SHP77 (cell line): ENCODE measurements around the gene DDX5.

Source experiments
- DNase-seq, 2 experiments: peaks; one replicate each; lab custom pipeline; 2025; lab: John Stamatoyannopoulos, UW

The DDX5 gene

DNA sequence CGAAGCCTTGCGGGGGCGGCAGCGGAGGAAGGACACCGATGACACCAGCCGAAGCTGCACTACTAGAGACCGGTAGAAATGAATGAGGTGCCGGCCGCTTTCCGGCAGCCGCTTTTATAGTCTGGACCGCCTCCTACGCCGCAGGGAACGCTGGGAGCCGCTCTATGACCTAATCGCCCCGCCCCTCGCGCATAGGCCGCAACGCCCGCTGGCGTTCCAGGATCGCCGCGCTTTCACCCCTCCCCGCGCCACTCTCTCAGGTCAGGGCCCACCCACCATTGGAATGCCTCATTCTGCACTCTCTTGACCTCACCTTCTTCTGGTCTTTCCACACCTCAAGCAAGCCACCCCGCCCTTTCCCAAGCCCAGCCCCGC lies at the start of gene DDX5:
TSS of gene DDX5 (minus strand) at position 89 of the 375 bp plus-strand sequence. CDS start 170 bp downstream, outside the sequence.
- DNase-seq = peak; percentile 93 to 96

DNA sequence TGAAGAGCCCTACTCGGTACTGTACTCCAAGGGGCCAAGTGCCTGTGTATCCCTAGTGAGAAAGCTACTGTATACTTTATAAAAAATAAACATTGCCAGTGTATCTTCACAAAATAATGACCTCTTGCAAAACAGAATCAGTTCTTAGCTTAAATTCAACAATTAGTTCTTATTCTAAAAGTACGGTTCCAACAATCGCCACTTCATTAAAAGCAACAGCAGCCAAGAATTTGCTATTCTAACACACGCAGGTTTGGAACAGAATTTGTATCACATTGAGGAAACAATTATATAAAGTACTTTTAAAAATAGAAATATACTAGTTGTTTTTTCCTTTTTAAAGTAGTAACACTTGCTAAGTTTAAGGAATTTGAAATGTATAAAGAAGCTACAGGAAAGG lies 49.2 kb upstream of the DDX5 start:
- DNase-seq = no peak

GRCh38 chr17:64554028-64554637 lies 48.0 kb upstream of the DDX5 start:
- DNase-seq = no peak

- DNase-seq = no peak
Observed at GRCh38 chr17:64551461-64551860, 45.4 kb upstream of the DDX5 start.

DNA sequence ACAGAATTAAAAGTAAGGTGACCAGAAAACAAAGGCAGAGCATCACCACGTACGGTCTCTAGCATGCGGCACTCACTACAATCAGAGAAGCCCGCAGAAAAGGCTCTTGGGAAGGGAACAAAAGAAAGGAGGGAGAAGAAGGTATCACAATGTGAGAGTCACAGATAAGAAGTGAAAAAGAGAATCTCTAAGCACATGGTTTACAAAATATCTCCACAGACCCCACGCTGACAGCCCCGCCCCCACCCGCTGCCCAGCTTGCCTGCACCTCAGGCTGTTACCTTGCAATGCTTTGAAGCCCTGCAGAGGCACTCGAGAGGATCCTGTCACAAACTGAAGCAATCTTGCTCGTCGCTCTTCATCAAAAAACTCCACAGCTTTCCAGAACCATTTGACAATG lies 41.2 kb upstream of the DDX5 start:
- DNase-seq = no peak

- no peak for DNase-seq
Observed at GRCh38 chr17:64546716-64547115, 40.6 kb upstream of the DDX5 start.

DNA sequence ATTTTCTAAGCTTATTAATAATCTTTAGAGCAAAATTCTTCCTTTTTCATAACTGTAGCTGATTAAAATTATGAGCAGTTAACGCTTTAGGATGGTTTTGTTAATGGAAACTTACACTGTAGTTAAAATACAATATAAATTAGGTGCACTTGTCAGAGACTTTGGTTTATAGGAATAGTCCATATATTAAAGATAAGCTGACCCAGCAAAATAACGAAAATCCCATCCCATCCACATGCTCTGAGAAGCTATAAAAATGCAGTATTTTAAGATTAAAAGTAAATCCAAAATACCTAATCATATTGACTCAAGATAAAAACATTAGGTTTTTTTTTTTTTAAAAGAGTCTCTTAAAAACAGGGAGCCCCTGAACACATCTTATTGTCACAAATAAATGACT lies 38.7 kb upstream of the DDX5 start:
- DNase-seq = no peak

- DNase-seq = no peak
Observed at GRCh38 chr17:64540118-64540776, 34.2 kb upstream of the DDX5 start.

DNA sequence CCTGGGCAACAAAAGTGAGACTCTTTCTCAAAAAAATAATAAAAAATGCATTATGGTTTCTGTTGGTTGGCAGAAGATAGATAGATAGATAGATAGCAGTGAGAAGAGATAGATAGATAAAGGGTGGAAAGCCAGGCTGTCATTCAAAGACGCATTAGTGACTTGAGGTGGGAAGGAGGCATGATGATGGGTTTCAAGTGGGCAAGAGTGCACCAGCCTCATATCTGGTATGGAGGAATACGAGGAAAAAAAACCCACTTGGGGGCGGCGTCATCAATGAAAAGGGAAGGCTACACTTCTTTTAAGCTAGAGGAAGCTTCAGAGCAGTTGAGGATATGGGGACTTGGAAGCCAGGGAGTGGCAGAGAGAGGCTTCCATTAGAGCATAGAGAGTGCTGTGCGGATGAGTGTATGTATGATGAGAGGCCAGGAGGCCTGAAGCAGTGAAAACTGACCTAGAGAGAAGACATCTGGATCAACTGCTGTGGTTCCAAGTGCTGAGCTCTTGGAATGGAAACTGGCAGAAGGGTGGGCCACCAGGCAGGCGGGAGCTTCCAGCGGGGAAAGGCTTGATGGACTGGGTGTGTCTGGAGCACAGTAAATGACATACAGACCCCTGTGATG lies 32.5 kb upstream of the DDX5 start:
- no peak for DNase-seq

DNA sequence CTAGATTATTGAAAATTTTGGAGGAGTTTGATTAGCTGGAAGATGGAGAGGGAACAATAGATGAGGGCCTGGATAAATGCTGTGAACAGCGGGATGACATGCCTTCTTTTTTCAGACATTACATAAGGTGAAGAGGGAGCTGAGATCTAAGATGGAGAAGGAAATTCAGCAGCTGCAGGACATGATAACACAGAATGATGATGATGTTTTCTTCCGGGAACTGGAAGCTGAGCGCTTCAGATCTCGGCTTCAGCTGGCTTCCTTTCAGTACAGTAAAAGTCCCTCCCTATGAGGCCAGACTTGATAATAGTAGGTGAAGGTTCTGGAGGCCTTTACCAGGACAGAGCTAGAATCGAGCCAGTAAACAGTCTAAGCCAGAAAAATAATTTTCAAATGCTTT lies 31.4 kb upstream of the DDX5 start:
- no peak for DNase-seq

DNA sequence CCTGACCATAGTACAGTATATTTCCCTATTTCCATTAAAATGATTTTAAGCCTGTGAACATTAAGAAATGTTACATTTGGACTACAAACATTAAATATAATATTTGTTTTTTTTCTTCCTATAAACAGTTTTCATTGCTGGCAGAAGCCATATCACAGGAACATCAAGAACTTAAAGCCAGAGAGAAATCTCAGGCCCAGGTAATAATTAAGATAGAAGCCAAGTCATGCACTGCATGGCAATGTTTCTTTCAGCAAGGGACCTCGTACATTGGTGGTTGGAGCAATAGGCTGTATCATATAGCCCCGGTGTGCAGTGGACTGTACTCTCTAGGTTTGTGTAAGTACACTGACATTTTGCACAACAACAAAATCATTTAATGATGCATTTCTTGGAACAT lies 30.8 kb upstream of the DDX5 start:
- DNase-seq = no peak

GRCh38 chr17:64535357-64535756 lies 29.3 kb upstream of the DDX5 start:
- no peak for DNase-seq

DNA sequence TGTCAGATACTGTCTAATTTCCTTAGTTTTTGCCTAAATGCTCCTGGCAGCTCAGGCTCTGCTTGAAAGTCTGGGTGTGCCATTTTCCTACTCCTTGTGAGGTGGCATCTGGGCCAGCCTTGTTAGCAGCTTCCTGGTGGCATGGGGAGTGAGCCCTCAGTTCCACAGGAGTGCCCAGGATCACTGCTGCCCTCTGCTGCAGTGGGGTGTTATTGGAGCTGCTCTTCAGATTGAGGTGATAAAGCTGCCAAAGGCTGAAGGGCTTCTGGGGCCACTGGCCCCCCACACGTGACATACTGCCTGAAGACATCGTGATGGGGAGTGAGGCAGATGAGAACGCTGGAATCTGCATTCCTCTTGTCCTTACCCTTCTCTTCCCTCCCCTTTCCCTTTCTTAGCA lies 28.1 kb upstream of the DDX5 start:
- peak in 1 of 2 experiments; percentile 0 for DNase-seq

DNA sequence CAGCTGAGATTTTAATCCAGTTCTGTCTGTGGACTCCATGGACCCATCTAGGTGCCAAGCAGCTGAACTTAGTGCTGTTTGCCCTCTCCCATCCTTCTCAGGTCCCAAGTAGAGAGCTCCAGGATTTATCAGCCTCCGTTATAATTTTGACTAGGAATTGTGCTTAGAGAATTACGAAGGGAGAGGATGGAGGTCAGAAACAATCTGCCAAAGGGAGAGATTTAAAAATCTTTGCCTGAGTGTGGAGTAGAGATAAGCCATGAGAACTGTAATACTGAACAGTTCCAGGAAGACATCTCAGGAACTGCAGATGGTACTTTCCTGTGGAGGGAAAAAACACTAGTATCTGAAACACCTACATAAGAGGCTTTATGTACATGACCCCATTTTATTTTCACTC lies 27.7 kb upstream of the DDX5 start:
- DNase-seq = no peak

- DNase-seq = no peak
Observed at GRCh38 chr17:64532409-64532808, 26.3 kb upstream of the DDX5 start.

DNA sequence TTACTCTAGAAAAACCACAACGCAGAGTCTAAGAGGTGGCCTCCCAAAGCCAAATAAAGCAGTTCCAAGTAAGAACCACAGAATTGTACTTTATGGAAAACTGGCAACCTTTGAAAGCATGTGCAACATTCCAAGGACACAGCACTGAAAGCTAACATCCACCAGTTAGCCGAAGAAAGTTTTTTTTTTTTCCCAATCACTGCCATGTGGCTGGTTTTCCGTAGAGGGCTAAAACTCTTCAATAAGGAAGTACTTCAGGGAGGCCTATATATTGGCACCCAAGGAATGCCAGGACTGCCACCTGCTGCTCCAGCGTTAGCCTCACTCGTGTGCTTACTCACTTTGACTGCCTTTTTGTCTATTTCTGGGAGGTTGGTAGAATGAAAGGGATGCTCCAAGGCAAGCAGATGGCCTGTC lies 25.9 kb upstream of the DDX5 start:
- DNase-seq = no peak

GRCh38 chr17:64529221-64529620 lies 23.1 kb upstream of the DDX5 start:
- no peak for DNase-seq

DNA sequence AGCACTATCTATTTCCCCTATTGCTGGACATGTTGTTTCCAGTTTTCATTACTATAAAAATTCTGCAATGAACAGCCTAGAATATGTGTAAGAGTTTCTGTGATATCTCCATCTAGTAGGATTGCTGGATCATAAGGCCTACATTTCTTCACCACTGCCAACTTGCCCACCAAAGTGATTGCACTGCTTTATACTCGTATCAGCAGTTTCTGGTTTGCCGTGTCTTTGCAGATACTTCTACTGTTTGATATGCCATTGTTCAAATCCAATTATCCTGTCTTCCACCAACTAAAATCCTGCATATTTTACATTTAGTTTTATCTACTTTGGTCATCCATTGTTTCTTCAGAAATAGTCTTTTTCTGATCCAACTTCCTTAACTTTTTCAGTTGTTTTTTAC lies 21.8 kb upstream of the DDX5 start:
- DNase-seq = no peak

- DNase-seq = no peak
Observed at GRCh38 chr17:64520359-64520758, 14.3 kb upstream of the DDX5 start.

DNA sequence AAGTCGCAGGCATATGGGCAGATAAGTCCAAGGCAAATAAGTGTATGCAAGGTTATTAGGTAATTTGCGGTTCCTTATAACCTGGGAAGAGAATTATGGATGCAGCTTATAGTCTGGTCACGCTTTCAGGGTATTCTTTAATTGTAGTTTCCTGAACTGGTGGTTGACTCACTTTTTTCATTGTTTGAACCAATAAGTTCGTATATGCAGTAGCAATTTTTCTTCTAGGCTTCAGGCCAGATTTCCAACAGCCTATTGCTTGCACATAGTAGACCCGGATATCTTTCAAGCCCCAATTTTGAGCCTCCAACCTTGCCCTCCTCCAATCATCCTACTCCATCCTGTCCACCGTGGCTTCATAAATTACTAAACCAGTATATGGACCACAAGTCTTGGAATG lies 13.5 kb upstream of the DDX5 start:
- no peak for DNase-seq

- DNase-seq = no peak
Observed at GRCh38 chr17:64515829-64516228, 9.7 kb upstream of the DDX5 start.

GRCh38 chr17:64515419-64515818 lies 9.3 kb upstream of the DDX5 start:
- no peak for DNase-seq

DNA sequence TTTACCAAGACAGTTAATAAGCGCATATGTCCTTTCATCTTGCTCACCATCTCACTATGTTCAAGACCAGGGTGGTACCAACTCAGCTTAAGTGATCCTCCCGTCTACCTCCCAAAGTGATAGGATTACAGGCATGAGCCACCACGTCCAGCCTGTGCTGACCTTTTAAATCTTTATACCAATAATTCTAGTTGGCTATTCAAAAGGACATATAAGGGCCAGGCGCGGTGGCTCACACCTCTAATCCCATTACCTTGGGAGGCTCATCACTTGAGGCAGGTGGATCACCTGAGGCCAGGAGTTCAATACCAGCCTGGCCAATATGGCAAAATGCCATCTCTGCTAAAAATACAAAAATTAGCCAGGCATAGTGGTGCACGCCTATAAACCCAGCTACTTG lies 3.1 kb upstream of the DDX5 start:
- no peak for DNase-seq

- DNase-seq = no peak
Observed at GRCh38 chr17:64508683-64509082, 2.6 kb upstream of the DDX5 start.
